Activated CD8-positive, alpha-beta memory T cell treated with anti-CD3 and anti-CD28 coated beads, Interleukin-2, amount 50 U/mL, for 4 hours (primary cell): Measurements from ENCODE around the gene IZUMO4.
"Not testable (repeated sequence)": the region's sequence is repeated elsewhere in the genome, so short reads cannot be mapped to it uniquely, and the experiment has no call there.

ENCODE experiments used
- DNase-seq: peaks from one replicate; pipeline ENCODE4 v3.0.0-alpha.2; 2020

Gene IZUMO4

DNA sequence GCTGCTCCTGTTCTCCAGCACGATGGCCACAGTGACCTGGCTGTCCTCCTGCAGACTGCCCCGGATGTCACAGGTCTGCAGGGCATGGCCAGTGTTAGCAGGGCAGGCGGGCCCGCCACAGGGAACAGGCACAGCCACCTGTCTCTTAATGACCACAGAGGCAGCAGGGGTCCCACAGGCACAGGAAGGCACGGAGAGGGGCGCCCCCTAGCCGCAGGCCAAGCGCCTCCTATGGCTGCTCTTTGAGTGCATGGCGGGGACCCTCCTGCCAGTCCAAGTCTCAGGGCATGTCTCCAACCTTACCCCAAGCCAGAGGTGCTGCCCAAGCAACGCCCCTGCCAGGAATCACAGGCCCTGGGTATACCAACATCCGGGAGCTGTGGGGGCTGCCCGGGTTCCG lies 14.1 kb downstream of the IZUMO4 start:
- no peak for DNase-seq

- DNase-seq, result no peak
Measured at GRCh38 chr19:2111425-2111824, 14.7 kb downstream of the IZUMO4 start.

DNA sequence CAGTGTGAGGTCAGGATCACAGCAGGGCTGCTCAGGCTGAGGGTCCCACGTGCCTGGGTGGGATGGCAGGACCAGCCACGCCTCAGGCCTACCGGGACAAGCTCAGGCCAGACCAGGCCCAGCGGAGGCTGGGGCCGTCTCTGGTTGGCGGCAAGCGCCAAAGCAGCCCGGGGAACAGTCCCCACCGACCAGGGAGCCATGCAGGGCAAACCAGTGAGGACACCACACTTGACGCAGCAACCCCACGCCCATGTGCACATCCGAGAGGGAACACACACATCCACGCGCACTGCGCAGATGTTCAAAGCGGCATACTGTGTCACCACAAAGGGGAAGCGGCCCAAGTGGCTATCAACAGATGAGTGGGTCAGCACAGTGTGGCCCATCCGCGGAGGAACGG lies 15.2 kb downstream of the IZUMO4 start:
- no peak for DNase-seq

- no peak for DNase-seq
Measured at GRCh38 chr19:2112516-2113320, 16.0 kb downstream of the IZUMO4 start.

DNA sequence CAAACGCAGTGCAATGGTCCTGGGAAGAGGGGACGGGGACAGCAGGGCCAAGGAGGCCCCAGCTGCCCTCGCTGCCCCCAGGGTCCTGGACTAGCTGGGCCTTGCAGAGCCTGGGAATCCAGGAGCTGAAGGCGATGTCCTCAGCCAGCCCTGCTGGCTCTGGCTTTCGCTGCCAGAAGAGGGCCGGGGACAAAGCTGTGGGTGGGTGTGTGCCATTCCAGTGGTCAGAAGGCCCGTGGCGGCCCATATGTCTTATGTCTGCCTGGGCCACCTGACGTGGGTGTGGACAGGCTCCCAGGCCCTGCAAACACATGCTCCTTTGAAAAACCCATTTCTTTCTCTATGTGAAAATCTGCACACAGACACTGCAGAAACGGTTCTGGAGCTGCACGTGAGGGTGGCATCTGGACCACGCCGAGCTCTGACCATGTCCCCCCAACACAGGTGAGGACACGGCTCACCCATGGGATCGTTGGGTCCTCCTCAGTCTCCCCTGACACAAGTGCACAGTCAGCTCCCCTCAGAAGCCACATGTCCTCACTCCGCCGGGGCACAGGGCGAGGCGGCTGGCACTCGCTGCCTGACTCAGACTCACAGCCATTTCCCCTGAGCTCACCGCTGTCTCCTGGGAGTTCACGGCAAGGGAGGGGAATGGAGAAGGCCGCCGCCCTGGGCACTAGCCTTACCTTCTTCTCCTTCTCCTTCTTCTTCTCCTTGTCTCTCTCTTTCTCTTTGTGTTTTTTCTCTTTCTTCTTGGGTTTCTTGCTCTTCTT lies 16.9 kb downstream of the IZUMO4 start:
- DNase-seq, result no peak

- no peak for DNase-seq
Measured at GRCh38 chr19:2114218-2114617, 17.5 kb downstream of the IZUMO4 start.

DNA sequence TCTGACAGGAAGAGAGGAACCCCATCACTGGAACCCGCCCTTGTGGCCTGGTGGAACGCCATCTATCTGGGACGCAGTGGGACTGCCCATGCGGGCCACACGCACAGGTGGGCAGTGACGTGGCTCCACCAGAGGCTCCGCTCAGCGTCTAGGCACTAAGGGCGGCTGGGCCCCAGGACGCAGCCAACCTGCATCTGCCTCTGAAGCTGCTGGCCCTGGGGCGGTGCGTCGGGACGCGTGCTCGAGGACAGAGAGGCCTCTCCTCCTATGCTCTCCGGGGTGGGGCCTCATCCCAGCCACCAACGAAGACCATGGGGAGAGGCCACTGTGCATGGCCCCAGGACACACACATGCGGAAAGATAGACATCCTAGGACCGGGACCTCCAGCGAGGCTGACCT lies 18.1 kb downstream of the IZUMO4 start:
- DNase-seq, result no peak

GRCh38 chr19:2115324-2115723 lies 18.6 kb downstream of the IZUMO4 start:
- no peak for DNase-seq

GRCh38 chr19:2115911-2116426 lies 19.3 kb downstream of the IZUMO4 start:
- no peak for DNase-seq

GRCh38 chr19:2116507-2116906 lies 19.8 kb downstream of the IZUMO4 start:
- DNase-seq, result no peak

DNA sequence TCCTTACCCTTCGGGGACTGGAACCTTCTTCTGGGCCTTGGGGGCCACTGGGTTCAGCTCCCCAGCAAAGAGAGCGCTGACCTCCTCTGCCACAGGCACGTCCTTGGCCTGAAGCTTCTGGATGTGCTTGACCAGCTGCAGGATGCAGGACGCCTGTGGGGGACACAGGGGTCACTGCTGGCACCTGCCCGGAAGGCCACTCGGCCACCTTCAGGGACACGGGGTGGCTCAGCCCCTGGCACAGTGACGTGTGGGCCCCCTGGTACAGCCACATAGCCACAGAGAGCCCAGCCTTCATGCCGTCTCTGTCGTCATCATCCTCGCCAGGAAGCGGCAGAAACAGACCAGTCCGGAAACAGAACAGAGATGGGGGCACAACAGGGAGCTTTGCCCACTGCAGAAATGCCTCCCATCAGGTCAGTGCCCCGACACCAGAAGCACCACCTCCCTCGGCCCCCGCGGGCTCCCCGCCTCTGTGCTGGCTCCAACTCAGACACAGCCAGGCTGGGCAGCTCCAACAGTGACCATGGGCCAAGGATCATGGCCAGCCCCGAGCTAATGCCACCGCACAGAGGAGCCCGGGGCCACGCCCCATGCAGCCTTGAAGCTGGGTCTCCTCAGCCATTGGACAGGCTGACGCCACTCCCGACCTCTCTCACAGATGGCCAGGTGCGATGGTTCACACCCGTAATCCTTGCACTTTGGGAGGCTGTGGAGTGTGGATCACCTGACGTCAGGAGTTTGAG lies 20.7 kb downstream of the IZUMO4 start:
- DNase-seq, result no peak

DNA sequence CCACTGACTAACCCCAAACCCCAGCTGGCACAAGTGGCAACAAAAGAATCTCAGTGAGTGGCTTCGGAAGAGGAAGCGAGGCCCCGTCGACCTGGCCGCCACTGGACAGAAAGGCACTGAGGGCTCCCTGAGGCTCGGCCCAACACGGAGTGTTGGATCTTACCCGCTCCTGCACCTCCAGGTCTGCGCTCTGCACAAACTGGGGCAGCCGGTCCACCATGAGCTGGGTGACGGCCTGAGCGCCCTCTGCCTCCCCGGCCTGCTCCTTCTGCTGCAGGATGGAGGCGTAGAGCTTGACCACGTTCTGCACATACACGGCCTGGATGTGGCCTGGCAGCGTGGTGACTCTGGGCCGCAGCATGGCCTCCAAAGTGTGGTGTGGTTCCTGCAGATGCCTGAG lies 21.7 kb downstream of the IZUMO4 start:
- no peak for DNase-seq

DNA sequence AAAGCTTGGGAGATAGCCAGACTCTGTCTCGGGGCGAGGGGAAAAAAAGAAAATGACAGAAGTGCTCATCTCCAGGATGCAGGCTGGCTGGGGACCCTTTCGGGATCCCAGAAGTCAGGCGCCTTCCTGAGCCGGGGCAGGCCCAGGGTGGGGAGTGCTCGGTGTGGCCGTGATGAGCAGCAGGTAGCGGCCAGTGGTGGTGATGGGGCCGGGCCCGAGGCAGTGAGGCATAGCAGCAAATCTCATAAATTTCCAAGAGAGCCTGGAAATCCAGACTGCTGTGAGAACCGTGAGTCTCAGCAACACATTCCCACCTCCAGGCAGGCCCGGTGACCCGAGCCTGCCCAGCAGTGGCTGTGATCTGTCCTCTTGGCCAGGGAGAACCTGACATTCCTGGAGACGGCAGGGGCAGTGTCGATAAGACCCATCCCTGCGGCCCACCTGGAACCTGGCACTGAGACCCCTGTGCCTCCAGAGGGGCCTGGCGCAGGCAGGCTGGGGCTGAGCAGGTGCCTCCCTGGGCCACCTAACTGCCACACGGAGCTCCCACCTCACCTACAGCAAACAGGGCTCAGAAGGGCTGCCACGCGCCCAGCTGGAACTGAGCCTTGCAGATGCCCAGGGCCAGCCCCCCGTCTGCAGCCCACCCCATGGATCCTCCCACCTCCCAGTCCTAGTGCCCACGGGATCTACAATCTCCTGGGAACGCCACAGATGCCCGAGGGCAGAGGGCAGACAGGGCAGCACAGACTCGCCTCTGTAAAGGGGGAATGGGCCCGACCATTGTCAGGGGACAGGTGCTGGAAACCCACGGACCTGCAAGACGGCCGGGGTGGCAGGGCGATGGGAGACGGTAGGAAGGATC lies 23.4 kb downstream of the IZUMO4 start:
- DNase-seq, result no peak

DNA sequence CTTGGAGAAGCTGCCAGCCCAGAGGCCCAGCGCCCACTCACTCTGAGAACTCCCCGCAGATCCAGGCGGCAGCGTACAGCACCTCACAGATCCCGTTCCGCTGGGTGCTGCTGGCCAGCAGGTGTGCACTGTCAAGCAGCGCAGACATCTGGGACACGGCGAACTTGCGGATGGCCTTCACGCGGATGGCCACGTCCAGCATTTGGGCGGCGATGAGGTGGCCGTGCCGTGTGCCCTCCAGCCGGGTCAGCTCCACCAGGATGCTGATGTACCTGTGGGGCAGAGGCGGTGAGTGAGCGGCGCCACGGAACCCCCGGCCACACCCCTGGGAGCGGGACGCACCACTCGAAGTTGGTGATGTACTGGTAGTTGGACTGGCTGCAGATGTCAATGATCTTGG lies 24.1 kb downstream of the IZUMO4 start:
- no peak for DNase-seq

- no peak for DNase-seq
Measured at GRCh38 chr19:2121416-2122051, 24.8 kb downstream of the IZUMO4 start.

DNA sequence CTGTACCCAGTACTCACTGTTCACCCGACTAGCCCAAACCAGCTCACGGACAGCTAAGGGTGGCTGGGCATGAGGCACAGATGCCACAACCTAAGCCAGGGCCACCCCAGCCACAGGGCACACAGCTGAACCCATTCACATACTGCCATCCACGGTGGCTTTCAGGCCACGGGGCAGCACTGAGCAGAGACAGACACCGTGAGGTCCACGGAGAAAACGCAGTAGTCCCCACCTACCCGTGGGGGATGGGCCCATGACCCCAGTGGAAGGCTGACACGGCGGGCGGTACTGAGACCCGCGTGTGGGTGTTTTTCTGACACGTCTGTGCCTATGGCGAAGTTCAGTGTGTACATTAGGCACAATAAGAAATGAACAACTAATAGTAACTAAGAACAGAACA lies 25.5 kb downstream of the IZUMO4 start:
- DNase-seq, result no peak

DNA sequence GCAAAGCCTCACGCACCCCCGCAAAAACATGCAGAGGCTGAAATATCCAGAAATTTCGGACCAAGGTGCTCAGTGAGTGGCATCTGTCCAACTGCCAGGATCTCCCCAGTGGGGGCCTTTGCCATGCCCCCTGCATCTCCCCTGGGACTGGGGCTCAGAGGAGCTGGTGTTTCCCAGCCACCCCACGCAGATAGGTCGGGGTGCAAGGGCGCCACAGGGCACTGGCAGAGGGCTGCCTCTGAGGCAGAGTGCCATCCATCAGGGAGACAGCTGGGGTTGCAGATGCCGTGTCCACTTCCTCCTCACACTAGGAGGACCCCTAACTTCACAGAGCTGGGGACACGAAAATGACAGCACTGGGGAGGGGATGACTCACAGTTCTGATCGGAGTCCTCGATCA lies 26.3 kb downstream of the IZUMO4 start:
- no peak for DNase-seq

GRCh38 chr19:2123682-2124387 lies 27.1 kb downstream of the IZUMO4 start:
- DNase-seq, result no peak

DNA sequence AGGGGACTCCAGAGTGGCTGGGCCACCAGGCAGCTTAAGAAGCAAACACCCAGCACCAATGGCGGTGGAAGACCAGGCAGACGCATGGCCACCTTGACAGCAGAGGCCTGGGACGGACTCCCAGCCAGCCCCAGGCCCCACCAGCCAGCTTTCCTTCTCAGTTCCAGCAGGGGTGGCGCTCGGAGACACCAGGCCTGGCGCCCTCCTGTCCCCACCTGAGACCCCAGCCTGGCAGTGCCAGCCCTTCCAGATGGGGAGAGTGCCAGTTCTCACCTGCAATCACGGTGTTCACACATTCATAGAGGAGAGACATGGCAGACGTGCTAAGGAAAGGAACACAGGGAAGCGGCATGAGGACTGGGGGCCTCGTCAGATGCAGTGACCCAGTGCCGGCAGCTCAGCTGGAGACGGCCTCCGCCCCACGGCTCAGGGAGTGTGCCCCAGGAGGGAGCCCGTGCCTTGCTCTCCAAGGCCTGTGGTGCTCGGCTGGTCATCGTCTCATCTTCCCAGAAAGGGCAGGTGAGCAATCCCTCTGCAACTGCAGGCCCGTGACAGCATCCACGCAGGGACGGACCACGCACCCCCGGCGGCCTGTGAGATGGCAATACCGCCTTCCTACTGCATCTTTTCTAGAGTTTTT lies 30.3 kb downstream of the IZUMO4 start:
- no peak for DNase-seq

DNA sequence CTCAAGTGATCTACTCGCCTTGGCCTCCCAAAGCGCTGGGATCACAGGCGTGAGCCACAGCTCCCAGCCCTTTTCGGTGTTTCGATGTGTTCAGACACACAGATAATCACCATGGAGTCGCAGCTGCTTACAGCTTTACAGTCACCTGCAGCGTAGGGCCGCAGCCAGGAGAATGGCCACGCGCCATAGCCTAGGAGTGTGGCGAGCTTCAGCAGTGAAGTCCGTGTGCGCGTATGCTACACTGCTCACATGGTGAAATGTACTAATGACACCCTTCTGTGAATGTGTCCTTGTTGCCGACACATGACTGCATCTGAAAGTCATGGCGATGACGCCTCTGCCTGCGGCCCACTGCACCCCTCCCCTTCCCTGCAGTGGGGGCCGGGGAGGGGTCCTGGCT lies 31.0 kb downstream of the IZUMO4 start:
- no peak for DNase-seq

DNA sequence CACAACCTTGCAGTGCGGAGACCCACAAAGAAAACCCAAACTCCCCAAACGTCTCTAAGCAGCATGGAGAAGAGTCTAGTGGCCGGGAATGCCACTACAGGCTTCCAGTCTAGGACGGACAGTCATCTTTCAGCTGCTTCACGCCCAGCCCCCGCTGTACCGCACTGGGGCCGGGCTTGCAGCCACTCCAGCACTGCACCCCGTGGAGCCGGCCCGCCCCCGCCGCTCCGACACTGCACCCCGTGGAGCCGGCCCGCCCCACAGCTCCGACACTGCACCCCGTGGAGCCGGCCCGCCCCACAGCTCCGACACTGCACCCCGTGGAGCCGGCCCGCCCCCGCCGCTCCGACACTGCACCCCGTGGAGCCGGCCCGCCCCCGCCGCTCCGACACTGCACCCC lies 31.5 kb downstream of the IZUMO4 start:
- DNase-seq, result not testable (repeated sequence)
